ENCODE data around the gene F7. TPM values are rescaled to one million over a fixed set of nuclear protein-coding genes. Genes with fewer than 3 reads are reported as not detected.

The F7 gene
- total RNA-seq, 2 experiments from 2014 or later: 0.29 to 0.56 TPM

- POLR2A ChIA-PET: no interaction called here
- Mint-ChIP-seq H3K36me3 (no peaks in the 10 kb centered on the region), H3K4me1 (ENCODE audit: low read depth) (peaks cover 2% of the 10 kb centered on the region), H3K9me3 (no peaks in the 10 kb centered on the region), H3K4me3 (no peak overlapping the region), H3K27me3 (peaks cover 3% of the 10 kb centered on the region), H3K27ac (no peak overlapping the region)
- CTCF ChIA-PET: interaction anchor here (0.5 kb wide), 1 partner anchor 14 kb away, joined by 3 read pairs; no protein-coding TSS in a partner anchor
- no peak for DNase-seq
- intact Hi-C loops (cut with micrococcal nuclease): no loop called here
Measured at GRCh38 chr13:113113846-113114271, 8.3 kb downstream of the F7 start.

- ChIA-PET POLR2A (no interaction called here), CTCF (no interaction called here)
- no peaks in the 10 kb centered on the region for H3K36me3 Mint-ChIP-seq
- no peaks in the 10 kb centered on the region for H3K4me1 Mint-ChIP-seq (ENCODE audit: low read depth)
- intact Hi-C loops (cut with micrococcal nuclease): no loop called here
- H3K4me3 Mint-ChIP-seq: no peak overlapping the region
- H3K27ac Mint-ChIP-seq: no peak overlapping the region
- no peak for DNase-seq
- no peaks in the 10 kb centered on the region for H3K27me3 Mint-ChIP-seq
- no peaks in the 10 kb centered on the region for H3K9me3 Mint-ChIP-seq
Measured at GRCh38 chr13:113114511-113115362, 9.1 kb downstream of the F7 start.

GRCh38 chr13:113115363-113116205 is 10.0 kb downstream of the F7 start:
- Mint-ChIP-seq H3K9me3 (no peaks in the 10 kb centered on the region), H3K4me1 (ENCODE audit: low read depth) (no peaks in the 10 kb centered on the region), H3K27ac (no peak overlapping the region), H3K27me3 (no peaks in the 10 kb centered on the region), H3K36me3 (no peaks in the 10 kb centered on the region), H3K4me3 (no peak overlapping the region)
- POLR2A ChIA-PET: no interaction called here
- intact Hi-C loops (cut with micrococcal nuclease): no loop called here
- CTCF ChIA-PET: no interaction called here
- no peak for DNase-seq

GRCh38 chr13:113116206-113116800 is 10.7 kb downstream of the F7 start:
- no peak for DNase-seq
- H3K4me1 Mint-ChIP-seq (ENCODE audit: low read depth): no peaks in the 10 kb centered on the region
- CTCF ChIA-PET: no interaction called here
- H3K9me3 Mint-ChIP-seq: no peaks in the 10 kb centered on the region
- POLR2A ChIA-PET: no interaction called here
- no peaks in the 10 kb centered on the region for H3K27me3 Mint-ChIP-seq
- H3K4me3 Mint-ChIP-seq: no peak overlapping the region
- H3K36me3 Mint-ChIP-seq: no peaks in the 10 kb centered on the region
- intact Hi-C loops (cut with micrococcal nuclease): no loop called here
- no peak overlapping the region for H3K27ac Mint-ChIP-seq

GRCh38 chr13:113116871-113117271 is 11.3 kb downstream of the F7 start:
- intact Hi-C loops (cut with micrococcal nuclease): no loop called here
- no peak overlapping the region for H3K4me3 Mint-ChIP-seq
- CTCF ChIA-PET: no interaction called here

GRCh38 chr13:113117335-113117872 is 11.8 kb downstream of the F7 start:
- ChIA-PET POLR2A (no interaction called here), CTCF (no interaction called here)
- no peak overlapping the region for H3K27ac Mint-ChIP-seq
- H3K27me3 Mint-ChIP-seq: no peaks in the 10 kb centered on the region
- no peaks in the 10 kb centered on the region for H3K4me1 Mint-ChIP-seq (ENCODE audit: low read depth)
- intact Hi-C loops (cut with micrococcal nuclease): no loop called here
- no peak for DNase-seq
- no peaks in the 10 kb centered on the region for H3K9me3 Mint-ChIP-seq
- H3K36me3 Mint-ChIP-seq: no peaks in the 10 kb centered on the region
- H3K4me3 Mint-ChIP-seq: no peak overlapping the region

More at GRCh38 chr13:113116871-113117271, 11.3 kb downstream of the F7 start:
- H3K36me3 Mint-ChIP-seq: no peaks in the 10 kb centered on the region
- no peaks in the 10 kb centered on the region for H3K4me1 Mint-ChIP-seq (ENCODE audit: low read depth)
- no peak for DNase-seq
- no peaks in the 10 kb centered on the region for H3K9me3 Mint-ChIP-seq
- POLR2A ChIA-PET: no interaction called here
- no peaks in the 10 kb centered on the region for H3K27me3 Mint-ChIP-seq
- no peak overlapping the region for H3K27ac Mint-ChIP-seq

GRCh38 chr13:113117911-113118260 is 12.3 kb downstream of the F7 start:
- Mint-ChIP-seq H3K27me3 (no peaks in the 10 kb centered on the region), H3K27ac (no peak overlapping the region), H3K4me3 (no peak overlapping the region), H3K36me3 (no peaks in the 10 kb centered on the region), H3K9me3 (no peaks in the 10 kb centered on the region), H3K4me1 (ENCODE audit: low read depth) (no peaks in the 10 kb centered on the region)
- CTCF ChIA-PET: no interaction called here
- DNase-seq: no peak
- intact Hi-C loops (cut with micrococcal nuclease): no loop called here
- POLR2A ChIA-PET: no interaction called here

- no peaks in the 10 kb centered on the region for H3K36me3 Mint-ChIP-seq
- no peaks in the 10 kb centered on the region for H3K27me3 Mint-ChIP-seq
- H3K9me3 Mint-ChIP-seq: no peaks in the 10 kb centered on the region
- H3K4me1 Mint-ChIP-seq (ENCODE audit: low read depth): no peaks in the 10 kb centered on the region
- intact Hi-C loops (cut with micrococcal nuclease): no loop called here
- no peak overlapping the region for H3K4me3 Mint-ChIP-seq
- no peak for DNase-seq
- no peak overlapping the region for H3K27ac Mint-ChIP-seq
- CTCF ChIA-PET: no interaction called here
- POLR2A ChIA-PET: no interaction called here
Measured at GRCh38 chr13:113118261-113119021, 12.8 kb downstream of the F7 start.

GRCh38 chr13:113119166-113119821 is 13.7 kb downstream of the F7 start:
- POLR2A ChIA-PET: no interaction called here
- CTCF ChIA-PET: no interaction called here
- Mint-ChIP-seq H3K4me1 (ENCODE audit: low read depth) (no peaks in the 10 kb centered on the region), H3K9me3 (no peaks in the 10 kb centered on the region), H3K36me3 (no peaks in the 10 kb centered on the region), H3K4me3 (no peak overlapping the region), H3K27me3 (no peaks in the 10 kb centered on the region), H3K27ac (no peak overlapping the region)
- no peak for DNase-seq
- intact Hi-C loops (cut with micrococcal nuclease): no loop called here

- H3K4me1 Mint-ChIP-seq (ENCODE audit: low read depth): no peaks in the 10 kb centered on the region
- no peak for DNase-seq
- intact Hi-C loops (cut with micrococcal nuclease): no loop called here
- no peaks in the 10 kb centered on the region for H3K36me3 Mint-ChIP-seq
- no peak overlapping the region for H3K4me3 Mint-ChIP-seq
- no peak overlapping the region for H3K27ac Mint-ChIP-seq
- H3K27me3 Mint-ChIP-seq: no peaks in the 10 kb centered on the region
- POLR2A ChIA-PET: no interaction called here
- CTCF ChIA-PET: no interaction called here
- H3K9me3 Mint-ChIP-seq: no peaks in the 10 kb centered on the region
Measured at GRCh38 chr13:113119822-113120189, 14.2 kb downstream of the F7 start.

GRCh38 chr13:113120300-113121182 is 14.9 kb downstream of the F7 start:
- no peak overlapping the region for H3K27ac Mint-ChIP-seq
- no peaks in the 10 kb centered on the region for H3K27me3 Mint-ChIP-seq
- H3K4me1 Mint-ChIP-seq (ENCODE audit: low read depth): no peaks in the 10 kb centered on the region
- H3K4me3 Mint-ChIP-seq: no peak overlapping the region
- no peaks in the 10 kb centered on the region for H3K36me3 Mint-ChIP-seq
- DNase-seq: no peak
- POLR2A ChIA-PET: no interaction called here
- CTCF ChIA-PET: no interaction called here
- intact Hi-C loops (cut with micrococcal nuclease): no loop called here
- H3K9me3 Mint-ChIP-seq: no peaks in the 10 kb centered on the region
